GM12872 (cell line): ENCODE measurements around the gene GRM7.

Experiments
- CTCF ChIP-seq: IDR thresholded peaks from 3 replicates; pipeline ENCODE4 v1.5.1; 2011; ENCODE audit warnings: low read depth, mild to moderate bottlenecking, low read length, moderate library complexity; ENCODE audit not compliant: insufficient read depth

GRM7 gene

GRCh38 chr3:7203969-7204847, 343.3 kb downstream of the GRM7 start:
- no peak for TF ChIP-seq CTCF

DNA sequence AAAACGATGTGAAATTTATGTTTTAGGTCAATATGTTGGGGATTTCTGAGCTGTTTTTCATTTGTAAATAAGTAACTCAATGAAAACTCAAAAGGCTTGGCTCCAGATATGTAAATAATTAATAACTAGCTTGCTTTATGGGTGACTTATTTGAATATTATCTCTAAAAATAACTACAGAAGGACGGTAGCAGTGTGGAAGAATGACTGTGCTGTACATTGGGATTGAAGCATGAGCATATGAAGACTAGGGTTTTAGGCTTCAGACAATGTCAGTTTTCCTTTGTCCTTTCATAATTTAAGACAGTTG, 343.9 kb downstream of the GRM7 start:
- no peak for TF ChIP-seq CTCF

GRCh38 chr3:7205535-7205934, 344.6 kb downstream of the GRM7 start:
- no peak for TF ChIP-seq CTCF

DNA sequence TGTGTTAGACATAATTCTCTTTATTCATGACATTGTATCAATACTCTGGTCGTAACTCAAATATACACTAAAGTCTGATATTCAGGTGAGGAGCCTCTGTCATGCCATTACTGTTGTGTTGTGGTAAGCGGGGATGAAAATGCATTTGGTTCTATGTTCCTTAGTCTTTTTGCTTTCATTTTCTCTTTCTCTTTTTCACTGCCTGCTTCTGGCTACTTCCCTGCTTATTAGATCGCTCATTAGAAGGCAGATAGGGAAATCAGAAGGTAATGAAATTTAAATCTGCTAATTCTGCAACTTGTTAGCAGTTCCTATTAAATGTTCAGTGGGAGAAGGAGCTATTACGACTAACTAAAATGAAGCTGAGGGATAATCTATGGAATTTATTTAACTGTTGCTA, 345.0 kb downstream of the GRM7 start:
- no peak for TF ChIP-seq CTCF

- no peak for TF ChIP-seq CTCF
Measured at GRCh38 chr3:7207125-7207524, 346.2 kb downstream of the GRM7 start.

- TF ChIP-seq CTCF: no peak
Measured at GRCh38 chr3:7207928-7208327, 347.0 kb downstream of the GRM7 start.

DNA sequence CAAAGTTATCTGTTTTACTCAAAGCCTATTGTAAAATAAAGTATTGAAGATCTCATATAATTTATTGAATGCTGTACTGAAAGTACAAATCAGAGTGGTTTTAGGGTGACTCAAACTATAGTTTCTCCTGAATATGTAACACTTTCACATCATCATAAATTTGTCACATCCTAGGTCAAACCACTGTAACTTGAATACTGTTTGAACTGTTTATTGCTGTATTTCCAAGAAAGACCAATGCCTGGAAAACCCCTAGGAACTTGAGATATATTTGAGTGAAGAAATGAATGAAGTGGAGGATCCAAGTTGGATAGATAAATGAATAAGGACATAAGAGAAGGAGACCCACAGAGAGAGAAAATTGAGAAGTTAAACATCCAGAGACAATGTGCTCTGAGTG, 348.2 kb downstream of the GRM7 start:
- no peak for TF ChIP-seq CTCF
